WERI-Rb-1 (cell line): ENCODE data around the gene FAM81B.

Experiments used
- DNase-seq: peaks from one replicate; pipeline ENCODE4 v3.0.0-alpha.2; 2020
- H3K27ac ChIP-seq: fragments of 250-450 bp; sonication (Bioruptor Pico); 2 replicates; pipeline ENCODE4 v1.5.1; 2020; ENCODE audit warnings: mild to moderate bottlenecking, moderate library complexity
- H3K27me3 ChIP-seq: fragments of 250-450 bp; sonication (Bioruptor Pico); 2 replicates; pipeline ENCODE4 v1.5.1; 2021; ENCODE audit warnings: mild to moderate bottlenecking, low read depth, moderate library complexity; ENCODE audit not compliant: insufficient read depth, severe bottlenecking
- H3K36me3 ChIP-seq: fragments of 250-450 bp; sonication (Bioruptor Pico); 2 replicates; pipeline ENCODE4 v1.5.1; 2020; ENCODE audit warnings: mild to moderate bottlenecking, moderate library complexity
- H3K4me3 ChIP-seq: 2 replicates; pipeline ENCODE4 v1.5.1; 2011; ENCODE audit warnings: low read depth, mild to moderate bottlenecking, control low read depth, low read length
- H3K9me3 ChIP-seq: fragments of 250-450 bp; sonication (Bioruptor Pico); 2 replicates; pipeline ENCODE4 v1.5.1; 2021; ENCODE audit warnings: mild to moderate bottlenecking, moderate library complexity; ENCODE audit not compliant: severe bottlenecking
- CTCF ChIP-seq: IDR thresholded peaks from 2 replicates; pipeline ENCODE4 v1.5.1; 2011; ENCODE audit warnings: low read depth, mild to moderate bottlenecking, control low read depth, inconsistent platforms, low read length

FAM81B gene

GRCh38 chr5:95410279-95410678 lies 19.1 kb downstream of the FAM81B start:
- Histone ChIP-seq H3K4me3 (no peak overlapping the region), H3K27me3 (no peaks in the 10 kb centered on the region), H3K9me3 (no peaks in the 10 kb centered on the region), H3K27ac (no peak overlapping the region), H3K36me3 (no peaks in the 10 kb centered on the region)
- no peak for DNase-seq
- TF ChIP-seq CTCF = no peak

- no peak for TF ChIP-seq CTCF
- no peak for DNase-seq
- no peaks in the 10 kb centered on the region for H3K9me3 ChIP-seq
- H3K27ac ChIP-seq = no peak overlapping the region
- H3K27me3 ChIP-seq = no peaks in the 10 kb centered on the region
- no peaks in the 10 kb centered on the region for H3K36me3 ChIP-seq
- H3K4me3 ChIP-seq = no peak overlapping the region
Measured at GRCh38 chr5:95411474-95411873, 20.3 kb downstream of the FAM81B start.

- no peak for TF ChIP-seq CTCF
- no peaks in the 10 kb centered on the region for H3K27me3 ChIP-seq
- no peaks in the 10 kb centered on the region for H3K9me3 ChIP-seq
- H3K4me3 ChIP-seq = no peak overlapping the region
- DNase-seq = no peak
- no peaks in the 10 kb centered on the region for H3K36me3 ChIP-seq
- H3K27ac ChIP-seq = no peak overlapping the region
Measured at GRCh38 chr5:95414451-95414850, 23.3 kb downstream of the FAM81B start.

GRCh38 chr5:95417971-95418370 lies 26.8 kb downstream of the FAM81B start:
- no peak for TF ChIP-seq CTCF
- no peaks in the 10 kb centered on the region for H3K9me3 ChIP-seq
- no peak for DNase-seq
- H3K27me3 ChIP-seq = no peaks in the 10 kb centered on the region
- no peaks in the 10 kb centered on the region for H3K36me3 ChIP-seq
- H3K4me3 ChIP-seq = no peak overlapping the region
- no peak overlapping the region for H3K27ac ChIP-seq

- H3K4me3 ChIP-seq = no peak overlapping the region
- no peak for TF ChIP-seq CTCF
- no peaks in the 10 kb centered on the region for H3K36me3 ChIP-seq
- no peak for DNase-seq
- H3K27ac ChIP-seq = no peak overlapping the region
- no peaks in the 10 kb centered on the region for H3K27me3 ChIP-seq
- no peaks in the 10 kb centered on the region for H3K9me3 ChIP-seq
Measured at GRCh38 chr5:95422838-95423237, 31.7 kb downstream of the FAM81B start.

- no peak for TF ChIP-seq CTCF
- H3K9me3 ChIP-seq = no peaks in the 10 kb centered on the region
- no peak for DNase-seq
Measured at GRCh38 chr5:95424016-95424415, 32.9 kb downstream of the FAM81B start.

More at GRCh38 chr5:95424016-95424415, 32.9 kb downstream of the FAM81B start:
- H3K4me3 ChIP-seq = no peak overlapping the region
- no peak overlapping the region for H3K27ac ChIP-seq
- H3K36me3 ChIP-seq = no peaks in the 10 kb centered on the region
- H3K27me3 ChIP-seq = no peaks in the 10 kb centered on the region
